WERI-Rb-1 (cell line): Measurements from ENCODE around the gene C16orf46.

Source experiments
- DNase-seq: peaks from one replicate; pipeline ENCODE4 v3.0.0-alpha.2; 2020
- H3K27ac ChIP-seq: fragments of 250-450 bp; sonication (Bioruptor Pico); 2 replicates; pipeline ENCODE4 v1.5.1; 2020; ENCODE audit warnings: mild to moderate bottlenecking, moderate library complexity
- H3K27me3 ChIP-seq: fragments of 250-450 bp; sonication (Bioruptor Pico); 2 replicates; pipeline ENCODE4 v1.5.1; 2021; ENCODE audit warnings: mild to moderate bottlenecking, low read depth, moderate library complexity; ENCODE audit not compliant: insufficient read depth, severe bottlenecking
- H3K36me3 ChIP-seq: fragments of 250-450 bp; sonication (Bioruptor Pico); 2 replicates; pipeline ENCODE4 v1.5.1; 2020; ENCODE audit warnings: mild to moderate bottlenecking, moderate library complexity
- H3K4me3 ChIP-seq: 2 replicates; pipeline ENCODE4 v1.5.1; 2011; ENCODE audit warnings: low read depth, mild to moderate bottlenecking, control low read depth, low read length
- H3K9me3 ChIP-seq: fragments of 250-450 bp; sonication (Bioruptor Pico); 2 replicates; pipeline ENCODE4 v1.5.1; 2021; ENCODE audit warnings: mild to moderate bottlenecking, moderate library complexity; ENCODE audit not compliant: severe bottlenecking
- CTCF ChIP-seq: IDR thresholded peaks from 2 replicates; pipeline ENCODE4 v1.5.1; 2011; ENCODE audit warnings: low read depth, mild to moderate bottlenecking, control low read depth, inconsistent platforms, low read length

The C16orf46 gene

GRCh38 chr16:81073560-81074330 is 3.3 kb downstream of the C16orf46 start:
- H3K4me3 ChIP-seq = no peak overlapping the region
- no peaks in the 10 kb centered on the region for H3K9me3 ChIP-seq
- DNase-seq = no peak
- no peak overlapping the region for H3K27ac ChIP-seq
- H3K36me3 ChIP-seq = no peaks in the 10 kb centered on the region
- TF ChIP-seq CTCF = no peak
- H3K27me3 ChIP-seq = no peaks in the 10 kb centered on the region

- H3K4me3 ChIP-seq = no peak overlapping the region
- no peak for DNase-seq
- no peaks in the 10 kb centered on the region for H3K9me3 ChIP-seq
- H3K27ac ChIP-seq = no peak overlapping the region
- TF ChIP-seq CTCF = no peak
- H3K36me3 ChIP-seq = no peaks in the 10 kb centered on the region
- H3K27me3 ChIP-seq = no peaks in the 10 kb centered on the region
Measured at GRCh38 chr16:81071805-81072204, 5.2 kb downstream of the C16orf46 start.

GRCh38 chr16:81070979-81071378 is 6.1 kb downstream of the C16orf46 start:
- no peak for TF ChIP-seq CTCF
- no peak overlapping the region for H3K27ac ChIP-seq
- H3K9me3 ChIP-seq = no peaks in the 10 kb centered on the region
- no peak overlapping the region for H3K4me3 ChIP-seq
- DNase-seq = no peak
- H3K27me3 ChIP-seq = no peaks in the 10 kb centered on the region
- no peaks in the 10 kb centered on the region for H3K36me3 ChIP-seq

GRCh38 chr16:81069063-81069462 is 8.0 kb downstream of the C16orf46 start:
- no peaks in the 10 kb centered on the region for H3K9me3 ChIP-seq
- DNase-seq = no peak
- H3K4me3 ChIP-seq = no peak overlapping the region
- H3K36me3 ChIP-seq = no peaks in the 10 kb centered on the region
- no peak for TF ChIP-seq CTCF
- no peaks in the 10 kb centered on the region for H3K27me3 ChIP-seq
- no peak overlapping the region for H3K27ac ChIP-seq

GRCh38 chr16:81067166-81067565 is 9.9 kb downstream of the C16orf46 start:
- H3K4me3 ChIP-seq = no peak overlapping the region
- H3K36me3 ChIP-seq = no peaks in the 10 kb centered on the region
- H3K27ac ChIP-seq = no peak overlapping the region
- DNase-seq = no peak
- TF ChIP-seq CTCF = no peak
- no peaks in the 10 kb centered on the region for H3K27me3 ChIP-seq
- H3K9me3 ChIP-seq = no peaks in the 10 kb centered on the region

- Histone ChIP-seq H3K4me3 (no peak overlapping the region), H3K27ac (no peak overlapping the region), H3K27me3 (no peaks in the 10 kb centered on the region), H3K36me3 (no peaks in the 10 kb centered on the region), H3K9me3 (no peaks in the 10 kb centered on the region)
- no peak for TF ChIP-seq CTCF
- DNase-seq = no peak
Measured at GRCh38 chr16:81066681-81067080, 10.4 kb downstream of the C16orf46 start.
